H9 (cell line): ENCODE results near the gene PAK6. TPM values are rescaled to one million over a fixed set of nuclear protein-coding genes. Genes with fewer than 3 reads are reported as not detected.

ENCODE experiments used
- DNase-seq: peaks from one replicate; pipeline ENCODE4 v3.0.0-alpha.2; 2017
- H2AFZ ChIP-seq: one replicate; pipeline ENCODE4 v1.6.1; 2013; ENCODE audit warnings: mild to moderate bottlenecking, low read length, control low read depth, moderate library complexity
- H2AK5ac ChIP-seq: 2 replicates; pipeline ENCODE4 v1.6.1; 2013; ENCODE audit warnings: low read length, control low read depth, mixed read lengths; ENCODE audit not compliant: insufficient read length
- H2BK120ac ChIP-seq: one replicate; pipeline ENCODE4 v1.6.1; 2013; ENCODE audit warnings: low read depth, mild to moderate bottlenecking, low read length, control low read depth, inconsistent platforms; ENCODE audit not compliant: poor library complexity, severe bottlenecking
- H2BK12ac ChIP-seq: 2 replicates; pipeline ENCODE4 v1.6.1; 2013; ENCODE audit warnings: low read length, control low read depth, mixed read lengths, low read depth; ENCODE audit not compliant: insufficient read length
- H2BK15ac ChIP-seq: 2 replicates; pipeline ENCODE4 v1.6.1; 2013; ENCODE audit warnings: low read depth, low read length, control low read depth
- H2BK20ac ChIP-seq: one replicate; pipeline ENCODE4 v1.6.1; 2013; ENCODE audit warnings: low read depth, mild to moderate bottlenecking, low read length, control low read depth, inconsistent platforms; ENCODE audit not compliant: poor library complexity, severe bottlenecking
- H2BK5ac ChIP-seq: 2 replicates; pipeline ENCODE4 v1.6.1; 2013; ENCODE audit warnings: low read length, control low read depth, mixed read lengths; ENCODE audit not compliant: insufficient read length
- H3K14ac ChIP-seq: 2 replicates; pipeline ENCODE4 v1.6.1; 2013; ENCODE audit warnings: low read length, control low read depth; ENCODE audit not compliant: insufficient read depth
- H3K18ac ChIP-seq: 2 replicates; pipeline ENCODE4 v1.6.1; 2013; ENCODE audit warnings: low read depth, mild to moderate bottlenecking, mixed read lengths, low read length, control low read depth; ENCODE audit not compliant: insufficient read length
- H3K23ac ChIP-seq: 2 replicates; pipeline ENCODE4 v1.6.1; 2013; ENCODE audit warnings: low read length, control low read depth, mixed read lengths, low read depth; ENCODE audit not compliant: insufficient read length
- H3K23me2 ChIP-seq: 2 replicates; pipeline ENCODE4 v1.6.1; 2013; ENCODE audit warnings: low read depth, mild to moderate bottlenecking, mixed read lengths, low read length, control low read depth; ENCODE audit not compliant: insufficient read length, poor library complexity, severe bottlenecking
- H3K27ac ChIP-seq: 2 replicates; pipeline ENCODE4 v1.5.1; 2013; ENCODE audit warnings: low read length, control low read depth, mixed read lengths, low read depth; ENCODE audit not compliant: insufficient read length
- H3K27me3 ChIP-seq: 2 replicates; pipeline ENCODE4 v1.6.1; 2013; ENCODE audit warnings: low read length, control low read depth, inconsistent platforms; ENCODE audit not compliant: insufficient read depth
- H3K4ac ChIP-seq: 2 replicates; pipeline ENCODE4 v1.6.1; 2013; ENCODE audit warnings: low read depth, mild to moderate bottlenecking, control low read depth, inconsistent platforms, low read length, moderate library complexity
- H3K4me1 ChIP-seq: 2 replicates; pipeline ENCODE4 v1.6.1; 2013; ENCODE audit warnings: low read length, control low read depth, inconsistent platforms; ENCODE audit not compliant: insufficient read depth
- H3K4me2 ChIP-seq: 2 replicates; pipeline ENCODE4 v1.6.1; 2013; ENCODE audit warnings: low read length, control low read depth, mixed read lengths; ENCODE audit not compliant: insufficient read length, insufficient read depth
- H3K56ac ChIP-seq: 2 replicates; pipeline ENCODE4 v1.6.1; 2013; ENCODE audit warnings: low read depth, mild to moderate bottlenecking, mixed read lengths, low read length, control low read depth; ENCODE audit not compliant: insufficient read length
- H3K79me1 ChIP-seq: 2 replicates; pipeline ENCODE4 v1.6.1; 2013; ENCODE audit warnings: low read depth, mild to moderate bottlenecking, moderate library complexity, low read length, control low read depth, inconsistent platforms; ENCODE audit not compliant: insufficient read depth, poor library complexity, severe bottlenecking
- H3K79me2 ChIP-seq: 2 replicates; pipeline ENCODE4 v1.6.1; 2013; ENCODE audit warnings: low read length, control low read depth, inconsistent platforms; ENCODE audit not compliant: insufficient read depth
- H3K9ac ChIP-seq: 2 replicates; pipeline ENCODE4 v1.6.1; 2013; ENCODE audit warnings: low read length, control low read depth, mixed read lengths; ENCODE audit not compliant: insufficient read length; ENCODE audit errors: extremely low read depth
- H3K9me3 ChIP-seq: one replicate; pipeline ENCODE4 v1.6.1; 2013; ENCODE audit warnings: low read depth, low read length, inconsistent platforms; ENCODE audit not compliant: control insufficient read depth
- H3T11ph ChIP-seq: one replicate; pipeline ENCODE4 v1.6.1; 2013; ENCODE audit warnings: mild to moderate bottlenecking, low read length, control low read depth, inconsistent platforms
- H4K20me1 ChIP-seq: one replicate; pipeline ENCODE4 v1.6.1; 2013; ENCODE audit not compliant: control insufficient read depth, insufficient read length, insufficient read depth
- H4K5ac ChIP-seq: 2 replicates; pipeline ENCODE4 v1.6.1; 2013; ENCODE audit warnings: low read depth, mild to moderate bottlenecking, mixed read lengths, low read length, control low read depth; ENCODE audit not compliant: insufficient read length
- H4K8ac ChIP-seq: replicated peaks from 2 replicates; pipeline ENCODE4 v1.6.1; 2013; ENCODE audit warnings: low read length, control low read depth, mixed read lengths, low read depth; ENCODE audit not compliant: insufficient read length
- H4K91ac ChIP-seq: 2 replicates; pipeline ENCODE4 v1.6.1; 2013; ENCODE audit warnings: low read depth, mild to moderate bottlenecking, moderate library complexity, mixed read lengths, low read length, control low read depth; ENCODE audit not compliant: insufficient read length
- H3K27ac Mint-ChIP-seq, 3 experiments: 2 replicates in 2 of 3; 3 replicates in 1 of 3; pipeline ENCODE4 v1.8.0; 2020 to 2021; ENCODE audit warnings: mixed read lengths in 3 of 3, mild to moderate bottlenecking in 1 of 3, moderate library complexity in 1 of 3
- H3K27me3 Mint-ChIP-seq: 2 replicates; pipeline ENCODE4 v1.8.0; 2021; ENCODE audit warnings: low read depth, mild to moderate bottlenecking, moderate library complexity, mixed read lengths
- H3K36me3 Mint-ChIP-seq, 3 experiments: 2 replicates in 2 of 3; 3 replicates in 1 of 3; pipeline ENCODE4 v1.8.0; 2020 to 2021; ENCODE audit warnings: low read depth in 3 of 3, mixed read lengths in 3 of 3; ENCODE audit not compliant: insufficient read depth in 1 of 3
- H3K4me1 Mint-ChIP-seq, 2 experiments: 2 replicates each; pipeline ENCODE4 v1.8.0; 2020; ENCODE audit warnings: mixed read lengths in 2 of 2
- H3K4me3 Mint-ChIP-seq, 2 experiments: 2 replicates in 1 of 2; 3 replicates in 1 of 2; pipeline ENCODE4 v1.8.0; 2020 to 2021; ENCODE audit warnings: mild to moderate bottlenecking in 2 of 2, mixed read lengths in 2 of 2, moderate library complexity in 1 of 2
- H3K9me3 Mint-ChIP-seq, 2 experiments: 2 replicates in 1 of 2; 3 replicates in 1 of 2; pipeline ENCODE4 v1.8.0; 2020; ENCODE audit warnings: mild to moderate bottlenecking in 2 of 2, mixed read lengths in 2 of 2, moderate library complexity in 1 of 2
- WGBS: extraction: QIAGEN DNeasy Blood & Tissue Kit; methylation state at CpG from one replicate; pipeline ENCODE4 v1.1.7; 2013; ENCODE audit warnings: missing lambda C conversion rate, low lambda C conversion rate, mixed read lengths; ENCODE audit not compliant: insufficient read length; ENCODE audit errors: extremely low coverage; 5-methylcytosine and 5-hydroxymethylcytosine counted together
- total RNA-seq: library from RNA; stranded (reverse); gene quantifications from 2 replicates; pipeline ENCODE4 v1.2.1, GENCODE V29; 2021
- TF ChIP-seq, protein P1 (sequence below): fragments of 200-600 bp; sonication (generic); conservative IDR thresholded peaks from 3 replicates; pipeline ENCODE4 v1.8.0; 2021; ENCODE audit warnings: antibody characterized with exemption, mild to moderate bottlenecking

PAK6 gene
- total RNA-seq, 1 experiment from 2014 or later = 7.4 TPM

DNA sequence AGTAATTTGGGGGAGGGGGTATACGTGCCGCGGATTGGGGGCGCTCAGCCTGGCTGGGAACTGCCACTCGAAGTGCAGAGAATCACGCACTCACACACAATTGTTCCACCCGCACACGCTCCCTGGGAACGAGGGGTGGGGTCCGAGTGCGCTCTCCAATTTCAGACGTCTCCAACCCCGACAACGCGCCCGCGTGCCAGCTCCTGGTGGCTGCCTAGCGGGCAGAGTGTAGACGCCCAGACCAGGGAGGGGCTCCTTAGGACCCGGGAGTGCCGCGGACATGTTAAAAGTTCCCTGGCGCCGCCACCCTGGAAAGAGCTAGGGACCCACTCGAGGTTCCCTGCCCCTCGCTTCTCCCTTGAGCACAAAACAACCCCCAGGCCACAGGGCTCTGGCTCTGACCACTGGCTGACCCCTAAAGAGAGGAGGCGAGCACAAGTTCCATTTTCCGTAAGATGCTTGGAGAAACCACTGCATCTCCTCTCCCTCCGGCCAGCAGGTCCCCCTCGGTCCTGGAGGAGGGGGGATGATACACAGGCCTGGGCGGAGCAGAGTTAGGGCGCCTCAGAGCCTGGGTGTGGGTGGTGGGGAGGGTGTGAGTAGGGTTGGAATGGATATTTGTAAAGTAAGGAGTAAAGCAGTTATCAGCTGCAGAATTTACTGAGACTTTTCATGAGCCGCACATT is 44.9 kb downstream of the PAK6 start:
- H2AFZ ChIP-seq = no peak overlapping the region

More for the DNA sequence above, 44.9 kb downstream of the PAK6 start:
- H3K36me3 Mint-ChIP-seq = no peaks in the 10 kb centered on the region; a peak in 2 of 7 replicates
- H3K4me3 Mint-ChIP-seq = peak overlapping the region; percentile 39 to 76
- Histone ChIP-seq H2BK20ac (no peak overlapping the region), H3K4ac (no peak overlapping the region), H3K9me3 (no peaks in the 10 kb centered on the region), H2BK15ac (no peak overlapping the region), H4K8ac (no peak overlapping the region), H2BK5ac (no peak overlapping the region), H3K9ac (no peak overlapping the region), H3K23me2 (peaks cover 10% of the 10 kb centered on the region), H4K20me1 (no peaks in the 10 kb centered on the region), H3K18ac (no peak overlapping the region), H4K91ac (no peak overlapping the region), H2BK12ac (no peak overlapping the region), H2BK120ac (no peak overlapping the region), H3K4me2 (peak overlapping the region; percentile 41), H3K4me1 (peaks cover 3% of the 10 kb centered on the region; the same call in 1 of the 2 replicates), H3K56ac (no peak overlapping the region), H3K27me3 (peaks cover 37% of the 10 kb centered on the region; the same call in 1 of the 2 replicates), H2AK5ac (no peak overlapping the region), H3K79me2 (no peaks in the 10 kb centered on the region), H3K27ac (no peak overlapping the region), H3K14ac (no peak overlapping the region; the same call in 1 of the 2 replicates), H3K79me1 (no peaks in the 10 kb centered on the region), H4K5ac (no peak overlapping the region), H3K23ac (no peak overlapping the region), H3T11ph (no peak overlapping the region)
- H3K27ac Mint-ChIP-seq = no peak overlapping the region
- TF ChIP-seq, protein P1, sequence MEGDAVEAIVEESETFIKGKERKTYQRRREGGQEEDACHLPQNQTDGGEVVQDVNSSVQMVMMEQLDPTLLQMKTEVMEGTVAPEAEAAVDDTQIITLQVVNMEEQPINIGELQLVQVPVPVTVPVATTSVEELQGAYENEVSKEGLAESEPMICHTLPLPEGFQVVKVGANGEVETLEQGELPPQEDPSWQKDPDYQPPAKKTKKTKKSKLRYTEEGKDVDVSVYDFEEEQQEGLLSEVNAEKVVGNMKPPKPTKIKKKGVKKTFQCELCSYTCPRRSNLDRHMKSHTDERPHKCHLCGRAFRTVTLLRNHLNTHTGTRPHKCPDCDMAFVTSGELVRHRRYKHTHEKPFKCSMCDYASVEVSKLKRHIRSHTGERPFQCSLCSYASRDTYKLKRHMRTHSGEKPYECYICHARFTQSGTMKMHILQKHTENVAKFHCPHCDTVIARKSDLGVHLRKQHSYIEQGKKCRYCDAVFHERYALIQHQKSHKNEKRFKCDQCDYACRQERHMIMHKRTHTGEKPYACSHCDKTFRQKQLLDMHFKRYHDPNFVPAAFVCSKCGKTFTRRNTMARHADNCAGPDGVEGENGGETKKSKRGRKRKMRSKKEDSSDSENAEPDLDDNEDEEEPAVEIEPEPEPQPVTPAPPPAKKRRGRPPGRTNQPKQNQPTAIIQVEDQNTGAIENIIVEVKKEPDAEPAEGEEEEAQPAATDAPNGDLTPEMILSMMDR = no peak
- peaks cover 38 to 52% of the 10 kb centered on the region in 2 experiments for H3K4me1 Mint-ChIP-seq
- H3K9me3 Mint-ChIP-seq = no peaks in the 10 kb centered on the region; a peak in 1 of 5 replicates
- WGBS = no CpG with 5 or more reads among the region's 33 CpGs
- H3K27me3 Mint-ChIP-seq = peaks cover 84% of the 10 kb centered on the region
- no peak for DNase-seq
